ENCODE measurements around the gene POU5F1. TPM values are rescaled to one million over a fixed set of nuclear protein-coding genes. Genes with fewer than 3 reads are reported as not detected.
"Not testable (repeated sequence)": the region's sequence is repeated elsewhere in the genome, so short reads cannot be mapped to it uniquely, and the experiment has no call there.

Gene POU5F1
- total RNA-seq, 4 donors from 2014 or later: 1.2 to 9.8 TPM; not detected in 2

GRCh38 chr6:31168606-31169005 is 1.9 kb downstream of the POU5F1 start:
- no peaks in the 10 kb centered on the region for H3K27me3 ChIP-seq
- H3K9me3 ChIP-seq: no peaks in the 10 kb centered on the region
- no peaks in the 10 kb centered on the region for H3K4me1 ChIP-seq
- DNase-seq (ENCODE audit: low spot score in 2 of 2): no peak
- TF ChIP-seq POLR2A (IDR thresholded peaks at IDR 0.05) (no peak), CTCF (IDR thresholded peaks at IDR 0.05) (no peak), EP300 (IDR thresholded peaks at IDR 0.05) (no peak)
- H3K27ac ChIP-seq: no peak overlapping the region
- H3K4me3 ChIP-seq: no peak overlapping the region
- 49 to 69% methylated on average over 3 of the region's 3 CpGs for WGBS, 2 donors
- no peaks in the 10 kb centered on the region for H3K36me3 ChIP-seq

- no peak for DNase-seq (ENCODE audit: low spot score in 2 of 2)
- TF ChIP-seq POLR2A (IDR thresholded peaks at IDR 0.05): no peak
- no peak for TF ChIP-seq CTCF (IDR thresholded peaks at IDR 0.05)
- no peak for TF ChIP-seq EP300 (IDR thresholded peaks at IDR 0.05)
- H3K27ac ChIP-seq: no peak overlapping the region
- no peaks in the 10 kb centered on the region for H3K27me3 ChIP-seq
- H3K36me3 ChIP-seq: peaks cover 0 to 22% (median 0%) of the 10 kb centered on the region in 3 donors
- no peaks in the 10 kb centered on the region for H3K4me1 ChIP-seq
- no peaks in the 10 kb centered on the region for H3K9me3 ChIP-seq
- 62 to 80% methylated on average over 5 of the region's 5 CpGs for WGBS, 2 donors
- no peak overlapping the region for H3K4me3 ChIP-seq
Observed at GRCh38 chr6:31165986-31166385, 4.5 kb downstream of the POU5F1 start.

- H3K4me3 ChIP-seq; H3K27me3 ChIP-seq; H3K27ac ChIP-seq; H3K4me1 ChIP-seq; DNase-seq (ENCODE audit: low spot score in 2 of 2); H3K9me3 ChIP-seq: not testable (repeated sequence)
- H3K36me3 ChIP-seq: peaks cover 0 to 22% (median 0%) of the 10 kb centered on the region in 3 donors
- WGBS, 2 donors: 74 to 76% methylated on average over 17 of the region's 17 CpGs
Observed at GRCh38 chr6:31165064-31165832, 5.2 kb downstream of the POU5F1 start.

- not testable (repeated sequence) for H3K9me3 ChIP-seq; H3K4me3 ChIP-seq; H3K4me1 ChIP-seq; DNase-seq (ENCODE audit: low spot score in 2 of 2); H3K27me3 ChIP-seq; H3K27ac ChIP-seq
- 81 to 91% methylated on average over 8 to 9 of the region's 9 CpGs for WGBS, 2 donors
- peaks cover 0 to 22% (median 0%) of the 10 kb centered on the region in 3 donors for H3K36me3 ChIP-seq
Observed at GRCh38 chr6:31164475-31165063, 5.9 kb downstream of the POU5F1 start.

GRCh38 chr6:31163922-31164321 is 6.6 kb downstream of the POU5F1 start:
- Histone ChIP-seq H3K27ac (no peak overlapping the region), H3K4me1 (peaks cover 0 to 10% (median 7%) of the 10 kb centered on the region in 4 donors), H3K9me3 (no peaks in the 10 kb centered on the region), H3K36me3 (peaks cover 0 to 22% (median 0%) of the 10 kb centered on the region in 3 donors), H3K27me3 (no peaks in the 10 kb centered on the region), H3K4me3 (no peak overlapping the region)
- no peak for TF ChIP-seq EP300 (IDR thresholded peaks at IDR 0.05)
- no peak for TF ChIP-seq CTCF (IDR thresholded peaks at IDR 0.05)
- no peak for TF ChIP-seq POLR2A (IDR thresholded peaks at IDR 0.05)
- no peak for DNase-seq (ENCODE audit: low spot score in 2 of 2)

- no peaks in the 10 kb centered on the region for H3K9me3 ChIP-seq
- H3K36me3 ChIP-seq: peaks cover 0 to 22% (median 0%) of the 10 kb centered on the region in 3 donors
- H3K27ac ChIP-seq: no peak overlapping the region
- 84 to 87% methylated on average over 10 to 13 of the region's 13 CpGs for WGBS, 2 donors
- H3K4me3 ChIP-seq: no peak overlapping the region
- no peaks in the 10 kb centered on the region for H3K27me3 ChIP-seq
- no peak for DNase-seq (ENCODE audit: low spot score in 2 of 2)
- TF ChIP-seq EP300 (IDR thresholded peaks at IDR 0.05): no peak
- no peak for TF ChIP-seq CTCF (IDR thresholded peaks at IDR 0.05)
- TF ChIP-seq POLR2A (IDR thresholded peaks at IDR 0.05): no peak
- peaks cover 0 to 15% (median 10%) of the 10 kb centered on the region in 4 donors for H3K4me1 ChIP-seq
Observed at GRCh38 chr6:31162463-31163165, 7.9 kb downstream of the POU5F1 start.

All from tibial nerve (tissue), 4 donors.